D721Med (cell line): ENCODE results near the gene UNG.

Experiments
- DNase-seq: peaks from one replicate; pipeline ENCODE4 v3.0.0; 2011; ENCODE audit warnings: low spot score; ENCODE audit not compliant: insufficient read length
- FAIRE-seq: peaks from 2 replicates; lab custom pipeline; 2011; peaks lifted over from hg19 to GRCh38; lab: Jason Lieb, UNC
- CTCF ChIP-seq: IDR thresholded peaks from 2 replicates; pipeline ENCODE4 v1.5.1; 2012; ENCODE audit warnings: mild to moderate bottlenecking, control low read depth; ENCODE audit not compliant: insufficient read depth; ENCODE audit errors: missing control alignments

The UNG gene

GRCh38 chr12:109154451-109155438 is 57.3 kb downstream of the UNG start:
- FAIRE-seq (no peak), DNase-seq (peak; percentile 72)
- TF ChIP-seq CTCF = no peak

- no peak for TF ChIP-seq CTCF
- DNase-seq (no peak), FAIRE-seq (no peak)
These were observed 58.6 kb downstream of the UNG start for GRCh38 chr12:109156036-109156435.

GRCh38 chr12:109156586-109156985 is 59.2 kb downstream of the UNG start:
- no peak for FAIRE-seq

GRCh38 chr12:109157986-109158385 is 60.6 kb downstream of the UNG start:
- FAIRE-seq = no peak
- no peak for TF ChIP-seq CTCF
- no peak for DNase-seq

More at GRCh38 chr12:109156586-109156985, 59.2 kb downstream of the UNG start:
- no peak for DNase-seq
- TF ChIP-seq CTCF = no peak

- no peak for FAIRE-seq
These were observed 63.0 kb downstream of the UNG start for GRCh38 chr12:109160433-109160832.

More at GRCh38 chr12:109160433-109160832, 63.0 kb downstream of the UNG start:
- TF ChIP-seq CTCF = no peak
- DNase-seq = no peak
